Stimulated activated CD4-positive, alpha-beta T cell treated with anti-CD3 and anti-CD28 coated beads, TNF-alpha, amount 100 ng/mL, for 1 hour (primary cell): Measurements from ENCODE around the gene NFIA.

ENCODE experiments used
- DNase-seq, 3 donors: peaks; one replicate each; pipeline ENCODE4 v3.0.0-alpha.2; 2020; ENCODE audit warnings: low read depth in 3 of 3, low spot score in 1 of 3

NFIA gene

GRCh38 chr1:61082311-61083012 lies at the start of gene NFIA:
NFIA (plus strand) TSS chr1:61082561.
- DNase-seq, result no peak

GRCh38 chr1:61035880-61036279 lies 46.5 kb upstream of the NFIA start:
- no peak for DNase-seq

- no peak for DNase-seq
Measured at GRCh38 chr1:61042466-61043009, 39.8 kb upstream of the NFIA start.

- DNase-seq, result peak; percentile 45 to 81 (median 57)
Measured at GRCh38 chr1:61043010-61043820, 39.1 kb upstream of the NFIA start.

GRCh38 chr1:61046434-61046833 lies 35.9 kb upstream of the NFIA start:
- no peak for DNase-seq

GRCh38 chr1:61047061-61047460 lies 35.3 kb upstream of the NFIA start:
- DNase-seq, result no peak

- peak; percentile 66 to 92 (median 78) for DNase-seq
Measured at GRCh38 chr1:61049850-61050540, 32.4 kb upstream of the NFIA start.

GRCh38 chr1:61050541-61051442 lies 31.6 kb upstream of the NFIA start:
- DNase-seq, result no peak

- no peak for DNase-seq
Measured at GRCh38 chr1:61051443-61051718, 31.0 kb upstream of the NFIA start.

GRCh38 chr1:61051719-61052394 lies 30.5 kb upstream of the NFIA start:
- no peak for DNase-seq

- no peak for DNase-seq
Measured at GRCh38 chr1:61052395-61053225, 29.8 kb upstream of the NFIA start.

GRCh38 chr1:61053226-61053711 lies 29.1 kb upstream of the NFIA start:
- no peak for DNase-seq

- DNase-seq, result no peak
Measured at GRCh38 chr1:61053712-61054600, 28.4 kb upstream of the NFIA start.

- no peak for DNase-seq
Measured at GRCh38 chr1:61054601-61054993, 27.8 kb upstream of the NFIA start.

- DNase-seq, result no peak
Measured at GRCh38 chr1:61055110-61055614, 27.2 kb upstream of the NFIA start.

GRCh38 chr1:61056196-61056572 lies 26.2 kb upstream of the NFIA start:
- no peak for DNase-seq

- DNase-seq, result no peak
Measured at GRCh38 chr1:61056573-61057439, 25.6 kb upstream of the NFIA start.
